Activated naive CD4-positive, alpha-beta T cell treated with anti-CD3 and anti-CD28 coated beads, Interleukin-2, amount 50 U/mL, for 24 hours (primary cell): ENCODE measurements around the gene EGR4.

Experiments
- H3K27ac Mint-ChIP-seq: one replicate; pipeline ENCODE4 v1.8.0; 2021; ENCODE audit warnings: mild to moderate bottlenecking, mixed read lengths
- H3K27me3 Mint-ChIP-seq: one replicate; pipeline ENCODE4 v1.8.0; 2021; ENCODE audit warnings: mixed read lengths
- H3K36me3 Mint-ChIP-seq: one replicate; pipeline ENCODE4 v1.8.0; 2021; ENCODE audit warnings: mixed read lengths
- H3K4me1 Mint-ChIP-seq: one replicate; pipeline ENCODE4 v1.8.0; 2021; ENCODE audit warnings: mixed read lengths
- H3K4me3 Mint-ChIP-seq: one replicate; pipeline ENCODE4 v1.8.0; 2021; ENCODE audit warnings: mild to moderate bottlenecking, mixed read lengths
- H3K9me3 Mint-ChIP-seq: one replicate; pipeline ENCODE4 v1.8.0; 2021; ENCODE audit warnings: mixed read lengths

The EGR4 gene

GRCh38 chr2:73294239-73294638 is 891 bp upstream of the EGR4 start:
- Mint-ChIP-seq H3K27ac (no peak overlapping the region), H3K4me3 (no peak overlapping the region), H3K36me3 (no peaks in the 10 kb centered on the region), H3K9me3 (no peaks in the 10 kb centered on the region), H3K27me3 (peaks cover 35% of the 10 kb centered on the region), H3K4me1 (peaks cover 13% of the 10 kb centered on the region)

DNA sequence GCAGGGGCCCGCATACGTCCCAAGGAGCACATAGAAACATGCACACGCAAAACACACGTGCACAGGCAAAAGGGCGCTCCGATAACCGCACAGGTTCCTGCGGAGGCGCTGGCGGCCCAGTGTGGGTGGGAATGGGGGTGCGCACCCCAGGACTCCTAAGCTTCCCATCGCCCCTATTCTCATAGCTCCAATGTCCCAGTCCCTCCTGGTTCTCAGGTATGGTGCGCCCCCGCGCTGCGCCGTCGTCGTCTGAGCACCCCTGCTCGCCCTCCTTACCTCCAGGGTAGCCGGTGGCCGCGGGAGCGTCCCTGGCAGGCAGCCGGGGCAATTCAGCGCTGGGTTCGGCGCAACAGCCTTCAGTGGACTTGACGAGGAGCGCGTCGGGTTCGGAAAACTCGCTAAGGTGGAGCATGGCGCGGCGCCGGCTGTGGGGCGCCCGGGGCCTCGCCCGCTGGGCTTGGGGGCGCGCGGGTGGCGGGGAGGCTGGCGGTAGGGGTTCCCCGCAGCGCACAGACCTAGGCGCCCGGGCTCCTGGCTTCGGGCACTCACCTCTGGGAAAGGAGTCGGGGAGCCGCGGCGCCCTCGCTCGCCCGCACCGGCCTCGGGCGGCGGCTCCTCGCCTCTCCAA is 328 bp downstream of the EGR4 start:
- no peaks in the 10 kb centered on the region for H3K36me3 Mint-ChIP-seq
- H3K9me3 Mint-ChIP-seq = no peaks in the 10 kb centered on the region
- H3K4me1 Mint-ChIP-seq = peaks cover 13% of the 10 kb centered on the region
- peak overlapping the region; percentile 30 for H3K27ac Mint-ChIP-seq
- H3K4me3 Mint-ChIP-seq = peak overlapping the region; percentile 81
- peaks cover 34% of the 10 kb centered on the region for H3K27me3 Mint-ChIP-seq

DNA sequence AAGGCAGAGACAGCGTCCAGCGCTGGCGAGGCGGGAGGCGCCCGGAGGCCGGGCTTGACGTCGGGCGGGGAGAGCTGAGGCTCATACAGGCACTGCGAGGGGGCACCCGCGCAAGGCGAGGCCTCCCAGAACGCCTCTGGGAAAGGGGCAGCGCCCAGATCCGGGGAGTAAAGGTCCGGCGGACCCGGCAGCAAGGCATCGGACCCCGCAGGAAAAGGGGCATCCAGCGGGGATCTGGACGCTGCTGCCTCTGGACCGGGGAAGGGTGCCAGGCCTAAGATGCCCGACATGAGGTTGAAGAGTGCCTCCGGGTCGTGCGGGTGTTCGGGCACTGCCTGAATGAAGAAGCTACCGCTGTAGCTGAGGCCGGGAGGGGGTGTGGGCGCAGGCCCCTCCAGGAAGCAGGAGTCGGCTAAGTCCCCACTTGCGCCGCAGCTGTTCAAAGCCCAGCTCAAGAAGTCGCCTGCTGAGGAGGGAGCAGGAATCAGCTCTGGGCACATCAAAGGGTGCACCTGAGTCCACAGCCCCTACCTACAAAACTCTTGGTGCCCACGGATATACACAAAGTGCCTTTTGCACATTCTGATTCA is 937 bp downstream of the EGR4 start:
- Mint-ChIP-seq H3K4me1 (peaks cover 13% of the 10 kb centered on the region), H3K36me3 (no peaks in the 10 kb centered on the region), H3K4me3 (peak overlapping the region; percentile 76), H3K9me3 (no peaks in the 10 kb centered on the region), H3K27ac (no peak overlapping the region), H3K27me3 (peaks cover 29% of the 10 kb centered on the region)

DNA sequence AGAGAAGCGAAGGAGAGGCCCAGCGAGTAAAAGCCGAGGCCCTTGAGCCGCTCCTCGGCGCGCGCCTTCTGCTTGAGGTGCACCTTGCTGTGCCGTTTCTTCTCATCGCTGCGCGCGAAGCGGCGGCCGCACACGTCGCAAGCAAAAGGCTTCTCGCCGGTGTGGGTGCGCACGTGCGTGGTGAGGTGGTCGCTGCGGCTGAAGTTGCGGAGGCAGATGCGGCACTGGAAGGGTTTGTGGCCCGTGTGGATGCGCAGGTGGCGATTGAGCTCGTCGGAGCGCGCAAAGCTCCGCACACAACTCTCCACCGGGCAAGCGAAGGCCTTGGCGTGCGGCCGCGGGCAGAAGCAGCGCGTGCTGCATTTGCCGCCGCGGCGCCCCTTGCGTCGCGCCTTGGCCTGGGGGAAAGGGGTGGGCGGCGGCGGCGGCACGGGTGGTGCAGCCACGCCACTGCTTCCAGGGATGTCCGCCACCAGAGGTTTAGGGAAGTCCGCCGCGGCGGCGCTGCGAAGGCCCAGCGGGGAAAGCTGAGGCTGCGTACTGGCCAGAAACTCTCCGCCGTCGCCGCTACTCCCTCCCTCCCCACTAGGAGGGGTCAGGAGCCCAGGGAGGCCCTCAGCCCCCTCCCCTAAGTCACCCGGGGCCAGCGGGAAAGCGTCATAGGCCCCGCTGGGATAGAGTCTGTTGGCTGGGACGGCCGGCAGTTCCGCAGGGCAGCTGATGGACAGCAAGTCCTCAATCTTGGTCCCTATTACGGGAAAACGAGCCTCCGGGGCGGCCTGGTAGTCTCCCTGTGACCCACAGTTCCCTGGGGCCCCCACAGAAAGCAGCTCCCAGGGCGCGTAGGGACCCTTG is 1.7 kb downstream of the EGR4 start:
- Mint-ChIP-seq H3K4me3 (peak overlapping the region; percentile 77), H3K27ac (no peak overlapping the region), H3K27me3 (peaks cover 26% of the 10 kb centered on the region)

DNA sequence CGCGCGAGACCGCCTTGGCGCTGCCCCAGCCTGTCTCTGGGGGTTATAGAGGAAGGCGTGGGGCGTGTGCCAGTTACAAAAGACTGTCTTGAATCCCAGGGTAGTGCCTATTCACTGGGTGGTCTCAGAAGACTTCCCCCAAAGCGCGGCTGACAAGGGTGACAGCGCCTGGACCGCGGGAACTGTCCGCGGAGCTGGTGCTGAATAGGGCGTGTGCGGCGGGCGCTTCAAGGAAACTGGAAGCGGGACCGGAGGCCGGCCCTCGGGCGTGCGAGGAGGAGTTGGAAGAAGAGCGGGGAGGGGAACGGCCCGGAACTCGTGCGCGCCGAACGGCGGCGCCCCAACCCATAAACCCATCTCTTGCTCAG is 2.3 kb downstream of the EGR4 start:
- peak overlapping the region; percentile 77 for H3K4me3 Mint-ChIP-seq
- peaks cover 13% of the 10 kb centered on the region for H3K4me1 Mint-ChIP-seq
- no peaks in the 10 kb centered on the region for H3K9me3 Mint-ChIP-seq
- peaks cover 20% of the 10 kb centered on the region for H3K27me3 Mint-ChIP-seq
- peak overlapping the region; percentile 46 for H3K27ac Mint-ChIP-seq
- no peaks in the 10 kb centered on the region for H3K36me3 Mint-ChIP-seq

More for the DNA sequence above, 1.7 kb downstream of the EGR4 start:
- peaks cover 13% of the 10 kb centered on the region for H3K4me1 Mint-ChIP-seq
- no peaks in the 10 kb centered on the region for H3K9me3 Mint-ChIP-seq
- no peaks in the 10 kb centered on the region for H3K36me3 Mint-ChIP-seq

GRCh38 chr2:73290049-73290839 is 3.1 kb downstream of the EGR4 start:
- Mint-ChIP-seq H3K27ac (no peak overlapping the region), H3K9me3 (no peaks in the 10 kb centered on the region), H3K36me3 (no peaks in the 10 kb centered on the region), H3K27me3 (peaks cover 12% of the 10 kb centered on the region), H3K4me3 (peak overlapping the region; percentile 77), H3K4me1 (peaks cover 20% of the 10 kb centered on the region)

GRCh38 chr2:73289304-73289703 is 4.0 kb downstream of the EGR4 start:
- H3K27ac Mint-ChIP-seq = no peak overlapping the region
- peaks cover 11% of the 10 kb centered on the region for H3K27me3 Mint-ChIP-seq
- H3K4me1 Mint-ChIP-seq = peaks cover 23% of the 10 kb centered on the region
- H3K4me3 Mint-ChIP-seq = no peak overlapping the region
- no peaks in the 10 kb centered on the region for H3K9me3 Mint-ChIP-seq
- no peaks in the 10 kb centered on the region for H3K36me3 Mint-ChIP-seq

GRCh38 chr2:73286134-73286655 is 7.2 kb downstream of the EGR4 start:
- Mint-ChIP-seq H3K36me3 (no peaks in the 10 kb centered on the region), H3K27ac (no peak overlapping the region), H3K4me3 (peak overlapping the region; percentile 79), H3K4me1 (peaks cover 28% of the 10 kb centered on the region), H3K9me3 (no peaks in the 10 kb centered on the region), H3K27me3 (peaks cover 9% of the 10 kb centered on the region)

GRCh38 chr2:73285159-73285739 is 8.1 kb downstream of the EGR4 start:
- Mint-ChIP-seq H3K27me3 (peaks cover 3% of the 10 kb centered on the region), H3K4me3 (peak overlapping the region; percentile 79), H3K4me1 (peaks cover 19% of the 10 kb centered on the region), H3K36me3 (peaks cover 3% of the 10 kb centered on the region), H3K27ac (no peak overlapping the region), H3K9me3 (no peaks in the 10 kb centered on the region)

DNA sequence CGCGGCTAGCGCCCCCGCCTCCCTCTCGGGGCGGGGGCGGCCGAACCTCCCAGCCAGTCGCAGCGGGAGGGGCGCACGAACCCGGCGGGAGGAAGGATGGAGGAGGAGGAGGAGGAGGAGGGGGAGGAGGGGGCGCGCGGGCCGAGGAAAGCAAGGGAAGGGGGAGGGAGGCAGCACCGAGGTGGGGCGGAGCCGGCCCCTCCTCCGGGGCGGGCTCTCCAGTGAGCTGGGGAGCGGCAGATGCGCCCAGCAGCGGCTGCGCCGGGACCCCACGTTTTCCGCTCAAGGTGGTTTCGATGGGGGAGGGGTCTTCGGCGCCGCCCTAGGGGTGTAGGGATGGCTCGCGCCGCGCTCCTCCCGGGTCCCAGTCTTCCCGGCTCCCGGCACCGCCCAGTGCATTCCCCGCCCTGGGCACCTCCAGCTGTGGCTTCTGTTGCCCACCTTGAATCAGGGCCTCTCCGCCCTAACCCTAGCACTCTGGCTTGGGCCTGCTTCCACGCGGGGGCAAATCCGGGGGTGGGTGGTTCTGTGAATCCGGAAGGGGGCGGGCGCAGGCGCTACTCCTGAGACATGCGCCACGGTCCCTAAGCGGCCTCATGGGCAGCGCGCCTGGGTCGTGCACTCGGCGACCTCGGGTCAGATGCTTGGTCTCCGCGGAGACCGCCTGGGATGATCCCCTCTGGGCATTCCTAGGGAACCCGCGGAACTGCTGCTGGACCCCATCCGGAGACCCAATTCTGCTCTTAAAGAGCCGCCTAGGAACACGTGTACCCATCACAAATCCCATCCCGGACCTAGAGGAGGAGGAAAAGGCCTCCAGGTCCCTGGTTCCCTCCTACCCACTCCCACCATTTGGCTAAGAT is 8.8 kb downstream of the EGR4 start, which contains the start of gene FBXO41:
TSS of gene FBXO41 (minus strand) at position 183 of the 863 bp plus-strand sequence. CDS start 14,848 bp downstream, outside the sequence.
- Mint-ChIP-seq H3K9me3 (no peaks in the 10 kb centered on the region), H3K4me3 (peak within 1 kb of the TSS; percentile 81), H3K27me3 (peaks cover 3% of the 10 kb centered on the region), H3K4me1 (peaks cover 19% of the 10 kb centered on the region), H3K27ac (peak within 1 kb of the TSS; percentile 60), H3K36me3 (peaks cover 3% of the 10 kb centered on the region)

- Mint-ChIP-seq H3K36me3 (peaks cover 6% of the 10 kb centered on the region), H3K27ac (peak overlapping the region; percentile 60)
Measured at GRCh38 chr2:73283545-73284295, 9.6 kb downstream of the EGR4 start.

DNA sequence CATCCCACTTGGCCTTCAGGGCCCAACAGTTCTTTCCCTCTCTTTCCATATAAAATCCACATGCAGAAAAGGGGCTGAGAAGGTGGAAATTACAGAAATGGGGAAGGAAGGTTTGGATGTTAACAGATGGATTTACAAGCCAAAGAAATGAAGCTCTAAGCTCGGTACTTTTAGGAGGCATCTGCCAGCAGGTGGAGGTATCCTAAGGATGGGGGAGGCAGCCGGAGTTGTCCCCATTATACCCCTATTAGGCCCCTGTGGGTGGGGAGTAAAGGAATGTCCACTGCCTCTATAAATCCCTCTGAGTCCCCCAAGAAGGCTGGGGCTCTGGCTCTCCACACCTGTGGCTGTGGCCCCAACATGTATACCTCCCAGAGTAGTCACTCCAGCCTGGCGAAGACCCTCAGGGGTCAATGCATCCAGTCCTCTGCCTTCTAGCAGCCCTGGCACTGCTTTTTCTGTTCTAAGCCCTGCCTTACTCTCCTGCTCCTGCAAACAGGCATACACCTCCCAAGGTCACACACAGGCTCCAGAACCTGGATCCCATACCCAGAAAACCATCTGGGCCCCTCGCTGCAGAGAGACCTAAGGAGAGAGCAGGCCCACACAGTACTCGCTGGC is 10.3 kb downstream of the EGR4 start:
- Mint-ChIP-seq H3K4me3 (peak overlapping the region; percentile 81), H3K4me1 (peaks cover 19% of the 10 kb centered on the region), H3K9me3 (no peaks in the 10 kb centered on the region), H3K36me3 (peaks cover 6% of the 10 kb centered on the region), H3K27ac (no peak overlapping the region), H3K27me3 (no peaks in the 10 kb centered on the region)

More at GRCh38 chr2:73283545-73284295, 9.6 kb downstream of the EGR4 start:
- H3K4me1 Mint-ChIP-seq = peaks cover 19% of the 10 kb centered on the region
- H3K4me3 Mint-ChIP-seq = peak overlapping the region; percentile 81
- H3K27me3 Mint-ChIP-seq = no peaks in the 10 kb centered on the region
- no peaks in the 10 kb centered on the region for H3K9me3 Mint-ChIP-seq

- peaks cover 19% of the 10 kb centered on the region for H3K4me1 Mint-ChIP-seq
- no peaks in the 10 kb centered on the region for H3K27me3 Mint-ChIP-seq
- peaks cover 6% of the 10 kb centered on the region for H3K36me3 Mint-ChIP-seq
- H3K9me3 Mint-ChIP-seq = no peaks in the 10 kb centered on the region
- no peak overlapping the region for H3K27ac Mint-ChIP-seq
- no peak overlapping the region for H3K4me3 Mint-ChIP-seq
Measured at GRCh38 chr2:73281244-73281643, 12.1 kb downstream of the EGR4 start.
